DND-41 (cell line): ENCODE measurements around the gene PPP1R13L.

Experiments
- ATAC-seq: fragments of 200-7000 bp; cut with Tn5 transposase; 3 replicates; pipeline ENCODE4 v1.9.1; 2021; ENCODE audit warnings: low read depth; ENCODE audit not compliant: insufficient read depth
- DNase-seq: peaks from one replicate; pipeline ENCODE4 v3.0.0-alpha.2; 2020
- H2AFZ ChIP-seq: 2 replicates; pipeline ENCODE4 v1.6.0; 2012; ENCODE audit warnings: low read depth, low read length
- H3K27ac ChIP-seq: 2 replicates; pipeline ENCODE4 v1.5.1; 2012; ENCODE audit warnings: low read length, inconsistent platforms
- H3K27me3 ChIP-seq: fragments of 200-600 bp; sonication (generic); 2 replicates; pipeline ENCODE4 v1.6.0; 2012; ENCODE audit warnings: low read length, mild to moderate bottlenecking, inconsistent platforms; ENCODE audit not compliant: insufficient read depth, poor library complexity
- H3K36me3 ChIP-seq: 2 replicates; pipeline ENCODE4 v1.5.1; 2012; ENCODE audit warnings: low read length, inconsistent platforms; ENCODE audit not compliant: insufficient read depth
- H3K4me1 ChIP-seq: 2 replicates; pipeline ENCODE4 v1.5.1; 2012; ENCODE audit warnings: mild to moderate bottlenecking, low read length; ENCODE audit not compliant: insufficient read depth
- H3K4me2 ChIP-seq: 2 replicates; pipeline ENCODE4 v1.6.0; 2012; ENCODE audit warnings: mild to moderate bottlenecking, moderate library complexity, low read length, inconsistent platforms; ENCODE audit not compliant: insufficient read depth
- H3K4me3 ChIP-seq, 2 experiments: fragments of 200-600 bp in 1 of 2; shearing (Covaris generic) in 1 of 2; 2 replicates each; pipeline ENCODE4 v1.5.1; 2012 to 2016; ENCODE audit warnings: inconsistent platforms in 2 of 2, low read length in 2 of 2, mild to moderate bottlenecking in 2 of 2, low read depth in 1 of 2, moderate library complexity in 1 of 2
- H3K79me2 ChIP-seq: 2 replicates; pipeline ENCODE4 v1.6.0; 2012; ENCODE audit warnings: low read length, inconsistent platforms; ENCODE audit not compliant: insufficient read depth
- H3K9ac ChIP-seq: 2 replicates; pipeline ENCODE4 v1.6.0; 2012; ENCODE audit warnings: low read depth, mild to moderate bottlenecking, inconsistent platforms, low read length, moderate library complexity
- H3K9me3 ChIP-seq: 2 replicates; pipeline ENCODE4 v1.5.1; 2012; ENCODE audit warnings: low read length, moderate library complexity, mild to moderate bottlenecking, inconsistent platforms; ENCODE audit not compliant: insufficient read depth, severe bottlenecking
- H4K20me1 ChIP-seq: 2 replicates; pipeline ENCODE4 v1.6.0; 2012; ENCODE audit warnings: low read length; ENCODE audit not compliant: insufficient read depth
- EZH2 ChIP-seq: IDR thresholded peaks from 3 replicates; pipeline ENCODE4 v1.6.1; 2012; ENCODE audit warnings: borderline replicate concordance, low read depth, mild to moderate bottlenecking, moderate library complexity, low read length, inconsistent platforms; ENCODE audit not compliant: severe bottlenecking
- TF ChIP-seq, protein P1 (sequence below): IDR thresholded peaks from 2 replicates; pipeline ENCODE4 v1.5.1; 2012; ENCODE audit warnings: borderline replicate concordance, low read length, moderate library complexity, mild to moderate bottlenecking; ENCODE audit not compliant: poor library complexity, severe bottlenecking; ENCODE audit errors: extremely low read depth

The PPP1R13L gene

DNA sequence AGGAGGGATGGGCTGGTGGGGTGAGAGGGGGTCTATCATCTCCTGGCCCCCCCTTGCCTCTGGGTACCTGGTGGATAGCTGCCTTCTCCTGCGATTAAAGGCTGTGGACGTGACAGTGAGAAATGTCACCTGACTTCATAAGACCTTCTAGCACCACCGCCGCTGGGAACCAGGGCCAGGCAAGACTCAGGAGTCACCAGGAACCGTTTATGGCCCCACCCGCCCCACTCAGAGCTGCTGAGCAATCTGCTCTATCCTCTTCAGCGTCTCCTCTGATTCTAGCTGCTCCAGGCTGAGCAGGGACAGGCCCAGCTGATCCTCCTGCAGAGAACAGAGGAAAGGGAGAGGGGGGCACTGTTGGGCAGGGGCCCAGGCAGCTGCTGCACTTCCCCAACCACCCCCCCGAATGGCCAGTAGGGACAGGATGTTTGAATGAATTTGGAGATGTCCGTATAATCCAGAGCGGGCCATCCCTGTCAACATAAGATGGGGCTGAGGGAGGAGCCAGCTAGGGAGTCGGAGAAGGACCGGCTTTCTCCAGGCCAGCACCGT, 53.4 kb downstream of the PPP1R13L start:
- Histone ChIP-seq H3K4me1 (no peaks in the 10 kb centered on the region), H3K4me2 (no peak overlapping the region), H4K20me1 (no peaks in the 10 kb centered on the region), H3K36me3 (peaks cover 57% of the 10 kb centered on the region), H3K9me3 (no peaks in the 10 kb centered on the region), H3K27ac (no peak overlapping the region), H3K79me2 (no peaks in the 10 kb centered on the region), H3K4me3 (no peak overlapping the region), H2AFZ (no peak overlapping the region), H3K27me3 (no peaks in the 10 kb centered on the region), H3K9ac (no peak overlapping the region)
- ATAC-seq (no peak), DNase-seq (no peak)
- TF ChIP-seq, protein P1, sequence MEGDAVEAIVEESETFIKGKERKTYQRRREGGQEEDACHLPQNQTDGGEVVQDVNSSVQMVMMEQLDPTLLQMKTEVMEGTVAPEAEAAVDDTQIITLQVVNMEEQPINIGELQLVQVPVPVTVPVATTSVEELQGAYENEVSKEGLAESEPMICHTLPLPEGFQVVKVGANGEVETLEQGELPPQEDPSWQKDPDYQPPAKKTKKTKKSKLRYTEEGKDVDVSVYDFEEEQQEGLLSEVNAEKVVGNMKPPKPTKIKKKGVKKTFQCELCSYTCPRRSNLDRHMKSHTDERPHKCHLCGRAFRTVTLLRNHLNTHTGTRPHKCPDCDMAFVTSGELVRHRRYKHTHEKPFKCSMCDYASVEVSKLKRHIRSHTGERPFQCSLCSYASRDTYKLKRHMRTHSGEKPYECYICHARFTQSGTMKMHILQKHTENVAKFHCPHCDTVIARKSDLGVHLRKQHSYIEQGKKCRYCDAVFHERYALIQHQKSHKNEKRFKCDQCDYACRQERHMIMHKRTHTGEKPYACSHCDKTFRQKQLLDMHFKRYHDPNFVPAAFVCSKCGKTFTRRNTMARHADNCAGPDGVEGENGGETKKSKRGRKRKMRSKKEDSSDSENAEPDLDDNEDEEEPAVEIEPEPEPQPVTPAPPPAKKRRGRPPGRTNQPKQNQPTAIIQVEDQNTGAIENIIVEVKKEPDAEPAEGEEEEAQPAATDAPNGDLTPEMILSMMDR: no peak
- no peak for TF ChIP-seq EZH2

DNA sequence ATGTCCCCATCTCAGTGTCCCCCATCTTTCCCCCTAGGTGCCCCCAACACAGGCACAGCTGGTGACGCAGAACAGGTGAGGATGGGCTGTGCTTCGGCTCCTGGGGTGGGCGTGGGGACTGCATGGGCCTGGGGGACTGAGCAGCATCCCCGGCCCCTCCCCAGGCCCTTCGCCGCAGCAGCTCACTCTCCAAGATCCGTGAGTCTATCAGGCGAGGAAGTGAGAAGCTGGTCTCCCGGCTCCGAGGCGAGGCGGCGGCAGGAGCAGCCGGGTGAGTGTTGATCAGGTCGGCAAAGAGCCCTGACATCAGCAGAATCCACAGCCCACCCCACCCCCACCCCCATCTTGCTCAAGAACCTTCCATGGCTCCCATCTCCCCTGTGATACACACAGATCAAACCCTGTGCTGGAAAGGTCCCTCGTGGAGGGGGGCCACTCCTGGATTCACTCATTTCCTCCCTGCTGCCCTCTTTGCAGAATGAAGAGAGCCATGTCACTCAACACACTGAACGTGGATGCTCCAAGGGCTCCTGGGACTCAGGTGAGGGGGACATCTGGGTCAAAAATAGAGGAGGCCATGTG, 54.3 kb downstream of the PPP1R13L start:
- H3K9ac ChIP-seq: no peak overlapping the region
- H3K36me3 ChIP-seq: peaks cover 50% of the 10 kb centered on the region
- no peak for DNase-seq
- H2AFZ ChIP-seq: no peak overlapping the region
- no peak overlapping the region for H3K4me2 ChIP-seq
- no peaks in the 10 kb centered on the region for H3K9me3 ChIP-seq
- H3K4me3 ChIP-seq: no peak overlapping the region
- H3K79me2 ChIP-seq: no peaks in the 10 kb centered on the region
- no peaks in the 10 kb centered on the region for H3K4me1 ChIP-seq
- ATAC-seq: no peak
- H3K27ac ChIP-seq: no peak overlapping the region
- no peaks in the 10 kb centered on the region for H3K27me3 ChIP-seq
- TF ChIP-seq EZH2: no peak
- no peaks in the 10 kb centered on the region for H4K20me1 ChIP-seq

DNA sequence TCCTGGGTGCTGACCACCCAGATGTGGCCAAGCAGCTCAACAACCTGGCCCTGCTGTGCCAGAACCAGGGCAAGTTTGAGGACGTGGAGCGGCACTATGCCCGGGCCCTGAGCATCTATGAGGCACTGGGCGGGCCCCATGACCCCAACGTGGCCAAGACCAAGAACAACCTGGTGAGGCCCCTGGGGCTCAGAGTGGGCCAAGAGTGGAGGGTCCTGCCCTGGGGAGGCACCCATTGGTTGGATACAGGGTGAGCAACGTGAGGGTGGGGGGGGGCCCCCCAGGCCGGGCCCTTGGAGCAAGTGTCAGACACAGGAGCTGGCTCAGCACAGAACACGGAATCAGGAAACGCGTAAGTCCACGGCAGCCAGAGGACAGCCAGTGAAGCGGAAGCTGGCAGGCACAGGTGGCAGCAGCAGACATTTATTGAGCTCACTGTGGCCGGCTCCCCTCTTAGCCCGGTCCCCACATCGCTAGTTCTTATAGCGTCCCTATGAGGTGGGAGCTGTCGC, 55.4 kb downstream of the PPP1R13L start:
- Histone ChIP-seq H3K4me2 (no peak overlapping the region), H3K36me3 (peaks cover 41% of the 10 kb centered on the region), H3K27me3 (no peaks in the 10 kb centered on the region), H3K9ac (no peak overlapping the region), H3K4me1 (no peaks in the 10 kb centered on the region), H4K20me1 (no peaks in the 10 kb centered on the region), H3K79me2 (no peaks in the 10 kb centered on the region), H3K27ac (no peak overlapping the region), H3K9me3 (no peaks in the 10 kb centered on the region), H2AFZ (no peak overlapping the region), H3K4me3 (no peak overlapping the region)
- no peak for TF ChIP-seq EZH2
- TF ChIP-seq, protein P1: no peak
- DNase-seq: no peak
- ATAC-seq: no peak

DNA sequence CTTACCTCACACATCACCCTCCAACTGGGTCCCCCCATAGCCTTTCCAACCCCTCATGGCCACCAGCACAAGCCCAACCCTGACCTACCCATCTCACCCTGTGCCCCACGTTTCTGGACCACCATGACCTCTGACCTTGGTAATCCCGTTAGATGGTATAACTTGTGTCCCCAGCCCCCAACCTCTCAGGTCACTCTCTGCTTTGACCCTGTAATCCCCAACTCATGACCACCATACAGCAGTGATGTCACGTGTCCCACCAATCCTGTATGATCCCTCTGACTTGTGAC, 55.8 kb downstream of the PPP1R13L start:
- Histone ChIP-seq H3K9me3 (no peaks in the 10 kb centered on the region), H3K4me2 (no peak overlapping the region), H3K79me2 (no peaks in the 10 kb centered on the region), H2AFZ (no peak overlapping the region), H3K27ac (no peak overlapping the region), H3K4me3 (no peak overlapping the region), H4K20me1 (no peaks in the 10 kb centered on the region), H3K36me3 (peaks cover 37% of the 10 kb centered on the region), H3K27me3 (no peaks in the 10 kb centered on the region), H3K4me1 (no peaks in the 10 kb centered on the region), H3K9ac (no peak overlapping the region)
- TF ChIP-seq, protein P1: no peak
- no peak for TF ChIP-seq EZH2
- ATAC-seq: no peak
- DNase-seq: no peak
